ENCODE measurements around the gene SLIT1.

SLIT1 gene

DNA sequence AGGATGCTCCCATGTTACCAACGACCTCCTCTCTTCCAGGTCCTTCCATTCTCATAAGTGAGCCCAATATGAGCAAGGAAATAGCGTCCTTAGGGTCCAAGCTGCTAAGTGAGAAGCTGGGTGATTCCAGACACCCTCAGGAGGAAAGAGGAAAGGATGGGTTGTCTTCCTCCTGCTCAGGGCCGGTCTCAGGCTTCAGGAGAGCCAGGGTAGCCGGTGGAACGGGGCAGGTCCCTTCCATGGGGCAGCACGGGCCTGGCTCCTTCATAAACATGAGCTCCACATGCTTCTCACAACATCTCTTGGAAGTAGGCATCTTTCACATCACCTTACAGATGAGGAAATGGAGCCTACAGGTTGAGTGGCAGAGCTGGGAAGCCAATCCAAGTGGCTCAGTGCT is 12.7 kb downstream of the SLIT1 start:
- no peak for DNase-seq (ENCODE audit: low read depth in 3 of 3, low spot score in 1 of 3)

DNA sequence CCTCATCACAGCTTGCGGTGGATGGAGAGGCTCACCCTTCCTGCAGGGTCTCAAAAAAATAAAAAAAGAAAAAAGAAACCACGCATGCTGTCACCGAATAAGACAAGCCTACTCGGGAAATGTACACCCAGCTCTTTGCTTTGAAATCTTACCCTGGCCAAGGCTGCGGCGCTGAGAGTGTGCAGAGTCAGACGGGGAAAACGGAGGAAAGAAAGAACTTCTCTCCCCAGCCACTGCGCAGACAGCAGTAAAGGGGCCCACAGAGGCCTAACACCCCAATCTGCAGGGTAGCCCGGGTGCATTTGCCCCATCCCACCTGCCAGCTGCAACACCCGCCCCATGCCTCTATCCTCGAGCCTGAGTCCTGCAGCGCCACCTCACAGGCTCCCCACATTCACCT is 14.8 kb downstream of the SLIT1 start:
- DNase-seq (ENCODE audit: low read depth in 3 of 3, low spot score in 1 of 3): no peak

- no peak for DNase-seq (ENCODE audit: low read depth in 3 of 3, low spot score in 1 of 3)
Measured at GRCh38 chr10:97169911-97170693, 15.7 kb downstream of the SLIT1 start.

DNA sequence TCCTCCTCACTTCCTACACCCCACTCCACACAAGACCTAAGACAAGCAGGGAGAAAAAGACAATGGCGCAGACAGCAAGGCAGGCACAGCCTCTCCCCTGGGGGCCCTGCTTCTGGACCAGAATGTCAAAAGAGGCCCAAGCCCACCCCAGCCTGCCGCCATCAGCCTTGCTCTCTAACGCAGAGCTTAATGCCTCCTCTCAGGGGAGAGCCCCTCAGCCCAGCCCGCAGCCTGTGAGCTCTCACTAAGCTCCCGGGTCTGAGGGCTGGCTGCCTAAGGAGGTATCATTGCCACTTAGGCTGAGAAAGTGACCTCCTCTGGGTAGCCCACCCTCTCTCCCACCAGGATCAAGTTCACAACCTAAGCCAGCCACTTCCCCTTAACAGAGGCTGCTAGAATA is 16.7 kb downstream of the SLIT1 start:
- DNase-seq (ENCODE audit: low read depth in 3 of 3, low spot score in 1 of 3): no peak

- DNase-seq (ENCODE audit: low read depth in 3 of 3, low spot score in 1 of 3): no peak
Measured at GRCh38 chr10:97168645-97169044, 17.1 kb downstream of the SLIT1 start.

GRCh38 chr10:97165499-97165898 is 20.3 kb downstream of the SLIT1 start:
- DNase-seq (ENCODE audit: low read depth in 3 of 3, low spot score in 1 of 3): no peak

GRCh38 chr10:97163781-97164501 is 21.8 kb downstream of the SLIT1 start:
- DNase-seq (ENCODE audit: low read depth in 3 of 3, low spot score in 1 of 3): no peak

DNA sequence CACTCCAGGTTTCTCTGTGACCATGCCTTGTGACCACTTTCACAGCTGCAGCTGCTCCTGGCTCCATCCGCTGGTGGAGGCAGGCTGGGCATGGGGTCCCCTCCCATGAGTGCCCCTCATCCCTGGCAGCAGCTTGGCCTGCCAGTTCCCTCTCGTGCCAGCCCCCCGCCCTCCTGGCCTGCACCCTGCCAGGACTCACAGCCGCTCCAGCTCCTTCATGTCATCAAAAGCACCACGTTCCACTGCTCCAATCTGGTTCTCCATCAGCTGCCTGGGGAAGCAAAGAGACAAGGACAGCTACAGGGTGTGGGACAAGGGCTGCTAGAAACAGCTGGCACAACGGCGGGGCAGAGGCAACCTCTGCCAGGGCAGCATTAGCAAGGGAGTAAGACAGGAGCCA is 22.6 kb downstream of the SLIT1 start:
- DNase-seq (ENCODE audit: low read depth in 3 of 3, low spot score in 1 of 3): no peak

- no peak for DNase-seq (ENCODE audit: low read depth in 3 of 3, low spot score in 1 of 3)
Measured at GRCh38 chr10:97159646-97160305, 26.0 kb downstream of the SLIT1 start.

DNA sequence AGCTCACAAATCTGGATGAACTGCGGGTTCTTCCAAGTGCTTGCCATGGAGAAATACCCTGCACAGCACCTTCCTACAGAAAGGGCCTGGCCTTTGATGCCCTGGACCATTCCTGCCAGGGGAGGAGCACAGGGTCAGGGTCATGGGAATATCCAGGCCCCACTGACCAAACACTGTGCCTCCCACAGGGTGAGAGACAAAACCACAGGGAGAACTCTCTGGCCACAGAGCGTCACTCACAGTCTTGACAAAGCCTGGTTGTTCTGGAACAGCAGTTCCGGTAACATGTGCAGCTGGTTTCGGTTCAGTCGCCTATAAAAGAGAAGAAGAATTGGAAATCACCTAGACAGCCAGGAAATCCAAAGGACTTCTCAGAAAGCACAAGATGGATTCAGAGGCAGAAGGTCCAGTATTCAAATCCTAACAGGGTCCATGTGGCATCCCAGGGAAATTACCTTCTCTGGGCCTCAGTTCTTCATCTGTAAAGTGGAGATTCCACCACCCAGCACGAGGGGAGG is 28.1 kb downstream of the SLIT1 start:
- DNase-seq (ENCODE audit: low read depth in 3 of 3, low spot score in 1 of 3): no peak

- DNase-seq (ENCODE audit: low read depth in 3 of 3, low spot score in 1 of 3): no peak
Measured at GRCh38 chr10:97154781-97155180, 31.0 kb downstream of the SLIT1 start.

- no peak for DNase-seq (ENCODE audit: low read depth in 3 of 3, low spot score in 1 of 3)
Measured at GRCh38 chr10:97154162-97154561, 31.6 kb downstream of the SLIT1 start.

GRCh38 chr10:97153270-97153850 is 32.4 kb downstream of the SLIT1 start:
- no peak for DNase-seq (ENCODE audit: low read depth in 3 of 3, low spot score in 1 of 3)

GRCh38 chr10:97151307-97151914 is 34.3 kb downstream of the SLIT1 start:
- no peak for DNase-seq (ENCODE audit: low read depth in 3 of 3, low spot score in 1 of 3)

GRCh38 chr10:97150616-97151015 is 35.1 kb downstream of the SLIT1 start:
- DNase-seq (ENCODE audit: low read depth in 3 of 3, low spot score in 1 of 3): no peak

GRCh38 chr10:97150013-97150595 is 35.7 kb downstream of the SLIT1 start:
- DNase-seq (ENCODE audit: low read depth in 3 of 3, low spot score in 1 of 3): no peak

DNA sequence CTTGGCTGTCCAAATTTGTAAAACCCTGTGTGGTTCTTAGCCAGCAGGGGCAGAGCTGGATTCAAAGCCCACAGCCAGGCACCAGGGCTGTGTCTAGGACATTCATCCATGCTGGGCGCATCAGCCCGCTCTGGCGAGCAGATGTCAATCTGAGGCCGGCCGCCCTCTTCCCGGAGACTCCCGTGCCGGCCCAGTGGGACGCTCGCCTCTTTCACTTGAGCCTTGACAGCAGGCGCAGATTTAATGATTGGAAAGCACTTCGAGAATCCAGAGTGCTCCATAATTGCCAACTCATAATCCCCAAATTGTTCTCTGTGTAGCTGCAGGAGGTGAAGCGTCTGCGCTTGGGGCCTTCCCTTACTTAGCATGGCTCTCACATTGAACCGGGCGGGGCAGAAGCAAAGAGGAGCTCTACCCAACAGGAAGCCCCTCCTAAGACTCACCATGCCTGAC is 36.7 kb downstream of the SLIT1 start:
- DNase-seq (ENCODE audit: low read depth in 3 of 3, low spot score in 1 of 3): no peak

DNA sequence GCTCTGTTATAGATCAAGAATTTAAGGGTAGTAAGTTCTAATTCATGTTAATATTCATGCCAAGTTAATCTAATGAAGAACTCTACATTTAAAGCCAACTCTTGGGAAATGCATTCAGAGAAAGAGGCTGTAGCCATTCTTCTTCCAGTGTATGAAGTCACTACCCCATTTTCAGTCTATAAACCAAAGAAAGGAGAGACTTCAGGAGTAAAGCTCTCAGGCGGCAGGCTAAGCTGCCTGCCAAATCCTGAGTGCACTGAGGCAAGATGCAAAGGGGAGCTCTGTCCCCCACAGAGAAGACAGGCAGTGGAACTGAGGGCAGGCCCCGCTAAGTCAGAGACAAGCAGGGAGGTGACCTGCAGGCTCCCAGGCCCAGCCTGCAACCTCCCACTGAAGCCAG is 41.5 kb downstream of the SLIT1 start:
- no peak for DNase-seq (ENCODE audit: low read depth in 3 of 3, low spot score in 1 of 3)

DNA sequence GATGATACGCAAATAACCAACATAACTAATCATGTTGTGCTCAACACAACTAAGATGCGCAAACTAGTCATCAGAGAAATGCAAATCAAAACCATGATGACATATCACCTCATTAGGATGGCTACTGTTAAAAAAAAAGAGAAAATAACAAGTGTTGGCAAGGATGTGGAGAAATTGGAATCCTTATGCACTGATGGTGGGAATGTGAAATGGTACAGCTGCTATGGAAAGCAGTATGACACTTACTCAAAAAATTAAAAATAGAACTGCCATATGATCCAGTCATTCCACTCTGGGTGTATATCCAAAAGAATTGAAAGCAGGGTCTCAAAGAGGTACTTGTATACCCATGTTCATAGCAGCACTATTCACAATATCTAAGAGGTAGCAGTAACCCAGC is 42.9 kb downstream of the SLIT1 start:
- no peak for DNase-seq (ENCODE audit: low read depth in 3 of 3, low spot score in 1 of 3)

DNA sequence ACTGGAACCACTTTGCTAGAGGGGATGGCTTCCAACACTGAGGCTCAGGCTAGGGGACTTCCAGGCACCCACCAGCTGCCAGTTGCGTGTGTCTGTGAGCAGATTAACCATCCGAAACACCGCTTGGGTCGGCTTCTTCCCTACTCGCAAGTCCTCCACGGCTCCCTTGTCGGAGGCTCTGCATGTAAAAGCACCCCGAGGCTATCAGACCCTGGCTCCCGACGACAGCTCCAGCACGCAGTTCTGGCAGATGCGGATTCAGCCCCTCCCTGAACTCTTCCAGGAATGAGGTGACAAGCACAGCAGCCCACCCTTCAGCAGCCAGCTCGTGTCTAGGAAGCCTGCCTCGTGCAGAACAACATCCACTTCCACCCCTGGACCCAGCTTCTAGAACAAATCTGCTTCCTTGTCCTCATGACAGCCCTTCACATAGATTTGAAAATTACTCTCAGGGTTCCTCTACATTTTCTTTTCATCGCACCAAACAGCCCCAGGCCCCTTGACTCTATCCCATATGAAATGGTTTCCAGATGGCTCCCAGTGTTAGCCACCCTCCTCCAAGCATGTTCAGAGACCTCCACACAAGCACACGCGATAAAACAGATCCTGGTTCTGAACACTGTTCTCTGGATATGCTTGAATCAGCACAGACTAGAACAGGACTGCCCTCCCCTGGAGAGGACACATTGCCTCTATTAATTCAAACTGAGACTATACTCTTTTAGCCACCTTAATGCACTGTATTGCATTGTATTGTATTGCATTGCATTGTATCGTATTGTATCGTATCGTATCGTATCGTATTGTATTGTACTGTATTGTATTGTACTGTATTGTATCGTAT is 44.6 kb downstream of the SLIT1 start:
- DNase-seq (ENCODE audit: low read depth in 3 of 3, low spot score in 1 of 3): no peak
